CD14-positive monocyte (primary cell): Measurements from ENCODE around the gene NDST1. TPM values are rescaled to one million over a fixed set of nuclear protein-coding genes. Genes with fewer than 3 reads are reported as not detected.

ENCODE experiments used
- DNase-seq, 3 donors: peaks; one replicate each; pipeline ENCODE4 v3.0.0-alpha.2; 2011 to 2022
- H2AFZ ChIP-seq: 2 replicates; pipeline ENCODE4 v1.6.0; 2012; ENCODE audit warnings: mild to moderate bottlenecking, low read depth, low read length, inconsistent platforms; ENCODE audit not compliant: insufficient read depth, poor library complexity, severe bottlenecking
- H3K27ac ChIP-seq, 2 donors: 1 replicate in 1 of 2; 2 replicates in 1 of 2; pipeline ENCODE4 v1.5.1; 2012 to 2013; ENCODE audit warnings: low read length in 2 of 2, control low read depth in 1 of 2, inconsistent platforms in 1 of 2, low read depth in 1 of 2, mild to moderate bottlenecking in 1 of 2
- H3K27me3 ChIP-seq, 2 donors: one replicate each; pipeline versions ENCODE4 v1.6.0 to v1.6.1; 2011 to 2013; ENCODE audit warnings: low read length in 2 of 2; ENCODE audit not compliant: control insufficient read depth in 2 of 2, insufficient read depth in 2 of 2
- H3K36me3 ChIP-seq, 2 donors: replicated peaks in 1 of 2; 1 replicate in 1 of 2; 2 replicates in 1 of 2; pipeline versions ENCODE4 v1.5.1 to v1.6.1; 2012 to 2013; ENCODE audit warnings: low read length in 2 of 2, control low read depth in 1 of 2, inconsistent platforms in 1 of 2, mild to moderate bottlenecking in 1 of 2; ENCODE audit not compliant: insufficient read depth in 2 of 2, control insufficient read depth in 1 of 2
- H3K4me1 ChIP-seq, 2 donors: 1 replicate in 1 of 2; 2 replicates in 1 of 2; pipeline versions ENCODE4 v1.5.1 to v1.6.1; 2012 to 2013; ENCODE audit warnings: low read length in 2 of 2, control low read depth in 1 of 2, inconsistent platforms in 1 of 2, mild to moderate bottlenecking in 1 of 2, moderate library complexity in 1 of 2; ENCODE audit not compliant: insufficient read depth in 2 of 2, control insufficient read depth in 1 of 2
- H3K4me2 ChIP-seq: replicated peaks from 2 replicates; pipeline ENCODE3; 2012; ENCODE audit warnings: low read length, moderate library complexity, mild to moderate bottlenecking; ENCODE audit not compliant: poor library complexity, severe bottlenecking; ENCODE audit errors: extremely low read depth
- H3K4me3 ChIP-seq, 3 experiments: fragments of 200-600 bp in 1 of 3; sonication (generic) in 1 of 3; replicated peaks in 1 of 3; 1 replicate in 2 of 3; 2 replicates in 1 of 3; pipeline ENCODE4 v1.5.1; 2011 to 2013; ENCODE audit warnings: low read length in 3 of 3, mild to moderate bottlenecking in 3 of 3, control low read depth in 2 of 3, low read depth in 2 of 3, inconsistent platforms in 1 of 3, moderate library complexity in 1 of 3
- H3K79me2 ChIP-seq: 2 replicates; pipeline ENCODE4 v1.6.0; 2012; ENCODE audit warnings: mild to moderate bottlenecking, control low read depth, inconsistent platforms, low read length, moderate library complexity; ENCODE audit not compliant: insufficient read depth
- H3K9ac ChIP-seq: 2 replicates; pipeline ENCODE4 v1.6.0; 2017; ENCODE audit warnings: low read length, mild to moderate bottlenecking; ENCODE audit not compliant: insufficient read depth, poor library complexity, severe bottlenecking
- H3K9me3 ChIP-seq, 2 donors: replicated peaks in 1 of 2; 1 replicate in 1 of 2; 2 replicates in 1 of 2; pipeline versions ENCODE4 v1.5.1 to v1.6.1; 2012 to 2013; ENCODE audit warnings: low read length in 2 of 2, control low read depth in 1 of 2; ENCODE audit not compliant: control insufficient read depth in 1 of 2, insufficient read depth in 1 of 2
- H4K20me1 ChIP-seq: 2 replicates; pipeline ENCODE4 v1.6.0; 2012; ENCODE audit warnings: mild to moderate bottlenecking, low read length, control low read depth, moderate library complexity; ENCODE audit not compliant: insufficient read depth
- H3K27ac Mint-ChIP-seq, 7 donors: one replicate each; pipeline ENCODE4 v1.8.0; 2020; ENCODE audit warnings: mild to moderate bottlenecking in 7 of 7, mixed read lengths in 7 of 7, moderate library complexity in 6 of 7, inconsistent platforms in 2 of 7
- H3K27me3 Mint-ChIP-seq, 3 donors: one replicate each; pipeline ENCODE4 v1.8.0; 2021 to 2022; ENCODE audit warnings: low read depth in 3 of 3, mild to moderate bottlenecking in 3 of 3, mixed read lengths in 3 of 3, moderate library complexity in 3 of 3, inconsistent platforms in 1 of 3
- H3K36me3 Mint-ChIP-seq, 2 donors: one replicate each; pipeline ENCODE4 v1.8.0; 2020; ENCODE audit warnings: mixed read lengths in 2 of 2, inconsistent platforms in 1 of 2, mild to moderate bottlenecking in 1 of 2
- H3K4me1 Mint-ChIP-seq: one replicate; pipeline ENCODE4 v1.8.0; 2020; ENCODE audit warnings: mild to moderate bottlenecking, mixed read lengths
- H3K4me3 Mint-ChIP-seq, 2 donors: one replicate each; pipeline ENCODE4 v1.8.0; 2020; ENCODE audit warnings: mild to moderate bottlenecking in 2 of 2, mixed read lengths in 2 of 2, moderate library complexity in 1 of 2
- H3K9me3 Mint-ChIP-seq, 7 donors: one replicate each; pipeline ENCODE4 v1.8.0; 2020 to 2022; ENCODE audit warnings: mixed read lengths in 7 of 7, mild to moderate bottlenecking in 6 of 7, moderate library complexity in 6 of 7, inconsistent platforms in 2 of 7
- CTCF ChIP-seq: fragments of 200-600 bp; IDR thresholded peaks from one replicate; pipeline ENCODE4 v1.8.0; 2022; ENCODE audit warnings: antibody characterized with exemption, mild to moderate bottlenecking
- WGBS: methylation state at CpG from one replicate; pipeline ENCODE4 v1.1.5; 2013; ENCODE audit warnings: missing lambda C conversion rate; ENCODE audit not compliant: insufficient coverage; 5-methylcytosine and 5-hydroxymethylcytosine counted together
- intact Hi-C, 2 donors: fragments of 100-400 bp; cut with micrococcal nuclease; formaldehyde crosslinking; loops; one replicate each; pipeline versions ENCODE4 v1.15.0 to v1.15.1; 2023
- polyA plus RNA-seq, 3 donors: library from polyadenylated mRNA; depleted of rRNA in 1 of 3; unstranded in 2 of 3; stranded (reverse) in 1 of 3; fragments of 300-500 nt in 2 of 3; fragments of >200 nt in 1 of 3; fragmentation: Illumina TruSeq in 2 of 3; gene quantifications; 1 replicate in 2 of 3; 2 replicates in 1 of 3; pipeline ENCODE4 v1.2.3, GENCODE V29; 2012 to 2021

Gene NDST1
- polyA plus RNA-seq, 3 donors, result 7.0 to 18.9 (median 7.5) TPM

GRCh38 chr5:150485693-150486401 lies 22.1 kb upstream of the NDST1 start:
- peaks cover 42% of the 10 kb centered on the region for H3K79me2 ChIP-seq
- H4K20me1 ChIP-seq, result peaks cover 15% of the 10 kb centered on the region
- DNase-seq, result peak in 1 of 3 donors; percentile 38
- H3K9me3 ChIP-seq, result no peaks in the 10 kb centered on the region
- peak overlapping the region; percentile 96 for H3K9ac ChIP-seq
- 0% methylated on average over 74 of the region's 90 CpGs for WGBS
- Mint-ChIP-seq H3K27me3 (peaks cover 0 to 8% (median 3%) of the 10 kb centered on the region in 3 donors), H3K27ac (peak overlapping the region in 6 of 7 donors; percentile 28 to 89 (median 72)), H3K4me1 (peaks cover 55% of the 10 kb centered on the region), H3K9me3 (no peaks in the 10 kb centered on the region), H3K4me3 (peak overlapping the region; percentile 77 to 84), H3K36me3 (peaks cover 0 to 4% of the 10 kb centered on the region in 2 donors)
- H2AFZ ChIP-seq, result peak overlapping the region; percentile 90
- peak overlapping the region; percentile 59 to 96 (median 92) for H3K4me3 ChIP-seq
- intact Hi-C loops, result loop anchor here in 1 of 2 donors (5.0 kb wide), 1 partner anchor 39 kb away; the partner anchor contains the start of gene RPS14
- no peak for TF ChIP-seq CTCF
- H3K27me3 ChIP-seq, result no peaks in the 10 kb centered on the region
- H3K36me3 ChIP-seq, result no peaks in the 10 kb centered on the region
- peaks cover 49 to 52% of the 10 kb centered on the region in 2 donors for H3K4me1 ChIP-seq
- peak overlapping the region; percentile 96 for H3K4me2 ChIP-seq
- H3K27ac ChIP-seq, result peak overlapping the region; percentile 76 to 96

DNA sequence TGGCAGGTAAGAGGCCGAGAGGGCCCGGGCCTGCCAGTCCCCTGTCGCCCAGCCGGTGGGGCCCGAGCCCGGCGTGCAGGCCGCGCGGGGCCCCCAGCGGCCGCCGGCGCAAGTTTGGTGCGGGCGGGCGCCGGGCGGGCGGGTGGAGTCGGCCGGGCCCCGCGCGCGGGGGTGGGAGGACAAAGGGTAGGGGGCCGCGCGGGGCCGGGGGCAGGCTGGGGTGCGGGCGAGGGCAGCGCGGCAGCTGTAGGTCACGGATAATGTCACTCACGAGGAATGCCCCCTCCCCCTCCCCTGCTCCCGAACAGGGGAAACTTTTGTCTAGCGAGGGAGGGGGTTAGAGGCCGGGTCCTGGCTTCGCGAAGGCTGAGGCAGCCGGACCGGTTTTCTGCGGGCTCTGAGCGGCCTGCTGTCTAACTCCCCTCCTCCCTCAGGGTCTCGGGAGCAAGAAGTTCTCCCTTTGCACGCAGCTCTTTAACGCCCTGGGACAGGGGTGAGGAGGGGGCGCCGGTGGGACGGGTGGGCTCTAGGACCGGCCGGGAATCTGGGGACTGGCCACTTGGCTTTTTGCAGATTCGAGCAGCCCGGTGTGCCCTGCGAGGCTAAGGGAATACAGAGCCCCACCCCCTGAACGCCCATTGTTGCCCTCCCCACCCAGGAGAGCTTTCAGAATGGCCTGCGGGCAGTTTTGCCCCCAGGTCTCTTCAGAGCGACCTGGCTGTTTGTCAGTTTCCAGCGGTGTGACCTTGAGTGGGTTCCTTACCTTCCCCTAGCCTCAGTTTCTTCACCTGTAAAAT lies 21.3 kb upstream of the NDST1 start:
- H3K4me1 Mint-ChIP-seq, result peaks cover 58% of the 10 kb centered on the region
- H3K9ac ChIP-seq, result peak overlapping the region; percentile 96
- peak in 2 of 3 donors; percentile 25 to 43 for DNase-seq
- H2AFZ ChIP-seq, result peak overlapping the region; percentile 90
- H4K20me1 ChIP-seq, result peaks cover 23% of the 10 kb centered on the region
- peak overlapping the region; percentile 78 to 96 (median 92) for H3K4me3 ChIP-seq
- no peaks in the 10 kb centered on the region for H3K9me3 ChIP-seq
- H3K36me3 Mint-ChIP-seq, result peaks cover 4 to 9% of the 10 kb centered on the region in 2 donors
- H3K4me2 ChIP-seq, result peak overlapping the region; percentile 96
- H3K27me3 Mint-ChIP-seq, result peaks cover 0 to 3% (median 3%) of the 10 kb centered on the region in 3 donors
- peak overlapping the region; percentile 93 to 99 (median 97) for H3K27ac Mint-ChIP-seq
- peak overlapping the region; percentile 96 to 97 for H3K27ac ChIP-seq
- intact Hi-C loops, result loop anchor here in 1 of 2 donors (5.0 kb wide), 1 partner anchor 39 kb away; the partner anchor contains the start of gene RPS14
- H3K27me3 ChIP-seq, result no peaks in the 10 kb centered on the region
- H3K4me3 Mint-ChIP-seq, result peak overlapping the region; percentile 78 to 92
- H3K36me3 ChIP-seq, result peaks cover 0 to 4% of the 10 kb centered on the region in 2 donors
- no peaks in the 10 kb centered on the region for H3K9me3 Mint-ChIP-seq
- peaks cover 56 to 59% of the 10 kb centered on the region in 2 donors for H3K4me1 ChIP-seq
- TF ChIP-seq CTCF, result no peak
- H3K79me2 ChIP-seq, result peaks cover 50% of the 10 kb centered on the region
- WGBS, result under 1% methylated on average over 21 of the region's 60 CpGs
